Myocyte (in vitro differentiated cells): ENCODE results near the gene NPC1L1. TPM values are rescaled to one million over a fixed set of nuclear protein-coding genes. Genes with fewer than 3 reads are reported as not detected.
"Not testable (repeated sequence)": the region's sequence is repeated elsewhere in the genome, so short reads cannot be mapped to it uniquely, and the experiment has no call there.

Experiments
- DNase-seq: peaks from one replicate; pipeline ENCODE4 v3.0.0-alpha.2; 2012; ENCODE audit warnings: low read depth
- total RNA-seq: library from RNA; depleted of rRNA; stranded (reverse); fragments of >200 nt; gene quantifications from 2 replicates; pipeline ENCODE4 v1.2.3, GENCODE V29; 2014

The NPC1L1 gene
- total RNA-seq, 1 donor from 2014 or later = not detected

GRCh38 chr7:44565097-44565794 lies 24.1 kb upstream of the NPC1L1 start:
- peak; percentile 81 for DNase-seq

DNA sequence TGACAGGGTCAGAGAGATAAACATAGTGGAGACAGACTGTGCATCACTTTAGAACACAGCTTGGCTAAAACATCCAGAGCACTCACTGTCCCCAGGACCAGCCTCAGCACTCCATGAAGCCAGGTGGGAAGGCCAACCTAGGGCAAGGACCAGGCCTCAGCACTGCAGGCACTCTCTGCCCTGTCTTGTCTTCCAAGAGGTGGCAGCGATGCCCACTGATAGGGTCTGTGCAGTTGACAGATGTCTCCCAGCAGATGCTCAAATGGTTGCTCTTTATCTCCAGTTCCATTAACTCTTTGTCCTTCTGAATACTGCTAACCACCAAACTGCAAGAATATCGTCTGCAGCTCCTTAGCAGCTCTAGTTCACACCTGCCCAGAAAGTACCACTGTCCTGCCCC lies 23.5 kb upstream of the NPC1L1 start:
- no peak for DNase-seq

DNA sequence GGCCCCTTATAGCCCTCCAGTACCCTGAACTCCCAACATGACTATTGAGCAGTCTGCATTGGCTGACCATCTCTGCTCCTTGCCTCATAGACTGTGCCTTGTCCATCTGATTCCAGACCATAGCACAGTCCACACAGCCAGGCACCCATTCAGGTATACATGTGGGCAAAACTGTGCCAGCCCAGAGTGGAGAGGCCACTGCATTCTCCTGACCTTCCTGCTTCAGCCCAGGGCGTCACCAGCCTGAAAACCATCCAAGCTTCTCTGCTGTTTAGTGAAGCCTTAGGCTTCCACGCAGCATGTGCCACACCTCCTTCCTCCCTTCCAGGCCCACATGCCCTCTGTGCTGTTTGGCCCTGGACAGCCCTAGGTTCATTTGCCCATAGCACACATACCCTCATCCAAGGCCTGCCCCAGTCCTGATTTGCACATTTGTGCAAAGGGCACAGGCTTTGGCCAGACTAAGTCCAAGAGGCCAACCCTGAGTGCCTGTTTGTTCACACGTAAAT lies 22.1 kb upstream of the NPC1L1 start:
- DNase-seq = no peak

DNA sequence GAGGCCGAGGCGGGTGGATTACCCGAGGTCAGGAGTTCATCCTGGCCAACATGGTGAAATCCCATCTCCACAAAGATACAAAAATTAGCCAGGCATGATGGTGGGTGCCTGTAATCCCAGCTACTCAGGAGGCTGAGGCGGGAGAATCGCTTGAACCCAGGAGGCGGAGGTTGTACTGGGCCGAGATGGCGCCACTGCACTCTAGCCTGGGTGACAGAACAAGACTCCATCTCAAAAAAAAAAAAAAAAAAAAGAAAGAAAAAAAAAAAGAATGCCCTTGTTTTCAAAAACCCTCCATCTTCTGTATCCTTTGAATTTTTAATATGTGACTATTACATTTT lies 21.5 kb upstream of the NPC1L1 start:
- not testable (repeated sequence) for DNase-seq

DNA sequence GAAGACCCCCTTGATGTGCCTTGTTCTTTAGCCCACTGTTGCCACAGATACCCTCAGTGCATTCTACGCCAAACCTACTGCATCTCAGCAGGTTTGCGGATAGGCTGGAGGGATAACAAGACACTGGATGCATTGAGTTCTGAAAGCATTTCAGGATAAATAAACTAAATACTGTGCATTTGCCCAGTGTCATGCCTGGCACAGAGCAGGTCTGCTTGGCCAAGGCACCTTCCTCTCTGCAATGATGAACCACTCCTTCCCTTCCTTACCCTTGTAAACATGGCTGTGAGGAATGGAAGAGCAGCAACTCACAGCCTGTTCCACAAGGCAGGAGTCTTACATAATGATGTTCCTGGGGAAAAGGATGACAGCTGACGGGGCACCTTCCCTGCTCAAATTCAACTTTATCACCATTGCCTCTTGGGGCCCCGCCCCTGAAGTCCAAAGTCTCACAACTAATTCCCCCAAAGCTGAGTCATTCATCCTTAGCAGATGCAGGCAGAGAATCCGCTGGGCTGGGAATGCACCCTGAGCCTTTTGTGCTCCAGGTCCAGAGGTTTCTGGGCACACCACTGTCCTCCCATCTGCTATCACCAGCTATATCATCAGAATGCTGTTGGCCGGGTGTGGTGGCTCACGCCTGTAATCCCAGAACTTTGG lies 21.0 kb upstream of the NPC1L1 start:
- peak; percentile 79 for DNase-seq

GRCh38 chr7:44561481-44561880 lies 20.4 kb upstream of the NPC1L1 start:
- DNase-seq = no peak

DNA sequence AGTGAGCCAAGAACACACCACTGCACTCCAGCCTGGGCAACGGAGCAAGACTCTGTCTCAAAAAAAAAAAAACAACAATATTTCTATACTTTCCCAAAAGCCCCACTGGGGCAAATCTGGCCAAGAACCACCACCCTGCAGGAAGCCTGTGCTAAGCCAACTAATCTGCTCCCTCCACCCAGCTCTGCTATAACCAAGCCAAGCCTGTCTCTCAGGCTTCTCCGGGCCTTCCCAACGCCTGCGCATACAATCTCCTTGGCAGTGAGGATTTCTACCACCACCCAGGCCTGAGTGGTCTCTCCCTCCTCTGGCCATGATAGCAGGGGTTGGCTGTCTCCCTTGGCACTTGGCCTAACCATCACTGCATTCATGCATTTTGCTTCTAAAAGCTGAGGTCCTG lies 18.4 kb upstream of the NPC1L1 start:
- no peak for DNase-seq

- DNase-seq = no peak
Measured at GRCh38 chr7:44557485-44557884, 16.4 kb upstream of the NPC1L1 start.

GRCh38 chr7:44555350-44555749 lies 14.2 kb upstream of the NPC1L1 start:
- DNase-seq = no peak

DNA sequence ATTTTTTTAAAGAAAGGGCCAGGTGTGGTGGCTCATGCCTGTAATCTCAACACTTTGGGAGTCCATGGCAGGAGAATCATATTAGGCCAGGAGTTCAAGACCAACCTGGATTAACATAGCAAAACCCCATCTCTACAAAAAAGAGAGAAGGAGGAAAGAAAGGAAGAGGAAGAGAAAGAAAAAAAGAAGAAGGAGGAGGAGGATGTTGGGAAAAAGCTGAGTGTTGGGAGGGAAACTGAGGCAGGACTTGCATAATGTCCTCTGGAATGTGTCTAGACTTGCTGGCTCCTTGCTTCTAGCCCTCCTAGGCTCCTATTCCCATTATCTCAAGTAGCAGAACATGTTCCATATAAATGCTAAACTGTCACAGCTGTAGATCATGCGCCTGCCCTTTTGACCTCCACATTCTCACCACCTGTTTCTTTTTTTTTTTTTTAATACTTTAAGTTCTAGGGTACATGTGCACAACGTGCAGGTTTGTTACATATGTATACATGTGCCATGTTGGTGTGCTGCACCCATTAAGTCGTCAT lies 11.4 kb upstream of the NPC1L1 start:
- DNase-seq = not testable (repeated sequence)

DNA sequence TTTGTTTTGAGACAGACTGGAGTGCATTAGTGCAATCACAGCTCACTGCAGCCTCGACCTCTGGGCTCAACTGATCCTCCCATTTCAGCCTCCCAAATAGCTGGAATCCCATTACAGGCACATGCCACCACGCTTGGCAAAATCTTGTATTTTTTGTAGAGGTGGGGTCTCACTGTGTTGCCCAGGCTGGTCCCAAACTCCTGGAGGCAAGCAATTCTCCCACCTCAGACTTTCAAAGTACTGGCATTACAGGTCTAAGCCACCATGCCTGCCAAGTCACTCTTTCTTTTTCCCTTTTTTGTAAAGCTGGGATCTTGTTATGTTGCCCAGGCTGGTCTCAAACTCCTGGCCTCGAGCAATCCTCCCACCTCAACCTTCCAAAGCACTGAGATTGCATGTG lies 8.3 kb upstream of the NPC1L1 start:
- DNase-seq = no peak

DNA sequence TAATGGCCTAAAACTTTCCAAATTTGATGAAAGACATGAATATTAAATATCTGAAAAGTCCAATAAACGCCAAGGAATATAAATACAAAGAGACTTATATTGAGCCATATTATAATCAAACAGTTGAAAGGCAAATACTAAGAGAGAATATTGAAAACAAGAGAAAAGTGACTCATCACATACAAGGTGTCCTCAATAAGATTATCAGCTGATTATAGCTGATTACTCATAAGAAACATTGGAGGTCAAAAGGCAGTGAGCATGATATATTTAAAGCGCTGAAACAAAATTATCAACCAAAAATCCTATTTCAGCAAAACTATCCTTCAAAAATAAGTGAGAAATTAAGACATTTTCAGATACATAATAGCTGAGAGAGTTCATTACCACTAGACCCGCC lies 7.8 kb upstream of the NPC1L1 start:
- no peak for DNase-seq

GRCh38 chr7:44547536-44548231 lies 6.6 kb upstream of the NPC1L1 start:
- peak; percentile 15 for DNase-seq

- no peak for DNase-seq
Measured at GRCh38 chr7:44541876-44542610, 913 bp upstream of the NPC1L1 start.

- DNase-seq = no peak
Measured at GRCh38 chr7:44540592-44541027, 520 bp downstream of the NPC1L1 start.

GRCh38 chr7:44539669-44540506 lies 1.2 kb downstream of the NPC1L1 start:
- no peak for DNase-seq

DNA sequence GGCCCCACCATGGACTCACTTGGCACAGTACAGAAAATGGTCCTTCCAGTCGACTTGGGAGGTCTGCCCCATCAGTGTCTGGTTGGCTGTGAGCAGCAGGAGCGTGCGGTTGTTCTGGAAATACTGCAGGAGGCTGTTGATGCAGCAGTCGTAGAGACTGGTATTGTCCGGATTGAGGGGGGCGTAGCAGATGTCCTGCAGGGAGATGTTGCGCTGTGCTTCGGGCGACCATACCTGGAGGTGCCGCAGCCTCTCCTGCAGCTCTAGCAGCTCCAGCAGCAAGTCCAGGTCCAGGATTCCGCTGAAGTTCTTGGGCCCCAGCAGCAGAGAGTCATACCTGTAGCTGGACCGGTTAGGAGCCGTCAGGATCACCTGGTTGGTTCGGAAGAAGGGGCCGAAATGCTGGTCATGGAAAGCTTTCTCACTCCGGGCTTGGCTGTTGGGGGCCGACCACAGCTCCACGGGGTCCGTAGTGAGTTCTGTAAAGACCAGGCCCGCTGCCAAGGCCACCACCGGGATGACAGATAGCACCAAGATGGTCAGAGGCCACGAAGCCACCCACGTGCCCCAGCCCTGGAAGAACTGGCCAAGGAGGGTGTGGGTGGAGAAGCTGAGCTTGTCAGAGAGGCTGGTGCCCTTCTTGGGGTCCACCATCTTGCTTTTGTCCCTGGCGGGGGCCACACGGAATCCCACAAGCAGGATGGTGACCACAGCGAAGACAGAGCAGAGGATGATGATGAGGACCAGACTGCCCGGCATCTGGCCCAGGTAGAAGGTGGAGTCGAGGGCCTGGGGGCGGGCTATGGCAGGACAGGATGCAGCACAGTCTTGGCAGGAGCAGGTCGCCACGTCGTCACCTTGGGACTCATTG lies 2.1 kb downstream of the NPC1L1 start:
- no peak for DNase-seq

GRCh38 chr7:44538093-44538797 lies 2.9 kb downstream of the NPC1L1 start:
- DNase-seq = no peak

- DNase-seq = no peak
Measured at GRCh38 chr7:44537442-44537841, 3.7 kb downstream of the NPC1L1 start.
